Psoas muscle (tissue), 8 donors: ENCODE measurements around the gene TENM3. TPM values are rescaled to one million over a fixed set of nuclear protein-coding genes. Genes with fewer than 3 reads are reported as not detected.

Experiments used
- ATAC-seq, 4 donors: fragments of 200-7000 bp; cut with Tn5 transposase; one replicate each; pipeline ENCODE4 v1.9.1; 2020; ENCODE audit warnings: moderate library complexity in 3 of 4, mild to moderate bottlenecking in 2 of 4
- DNase-seq, 2 donors: peaks; one replicate each; pipeline ENCODE4 v3.0.0-alpha.2; 2020
- H3K27ac ChIP-seq: fragments of 200-600 bp; one replicate; pipeline ENCODE4 v1.8.0; 2022
- H3K27me3 ChIP-seq, 3 donors: fragments of 200-600 bp in 1 of 3; one replicate each; pipeline versions ENCODE4 v1.6.1 to v1.8.0; 2013 to 2022; ENCODE audit warnings: low read length in 2 of 3, mild to moderate bottlenecking in 2 of 3, moderate library complexity in 1 of 3; ENCODE audit not compliant: insufficient read depth in 3 of 3
- H3K36me3 ChIP-seq, 2 donors: fragments of 200-600 bp in 1 of 2; one replicate each; pipeline versions ENCODE4 v1.6.1 to v1.8.0; 2013 to 2022; ENCODE audit warnings: low read depth in 1 of 2, mild to moderate bottlenecking in 1 of 2, moderate library complexity in 1 of 2; ENCODE audit not compliant: insufficient read depth in 1 of 2
- H3K4me1 ChIP-seq: fragments of 200-600 bp; one replicate; pipeline ENCODE4 v1.8.0; 2022
- H3K4me3 ChIP-seq: fragments of 200-600 bp; one replicate; pipeline ENCODE4 v1.8.0; 2022; ENCODE audit warnings: mild to moderate bottlenecking
- H3K9me3 ChIP-seq: fragments of 200-600 bp; one replicate; pipeline ENCODE4 v1.8.0; 2022
- CTCF ChIP-seq: fragments of 200-600 bp; IDR thresholded peaks from one replicate; pipeline ENCODE4 v1.8.0; 2022; ENCODE audit warnings: antibody characterized with exemption
- WGBS, 3 donors: extraction: QIAGEN DNeasy Blood & Tissue Kit; methylation state at CpG; one replicate each; pipeline versions ENCODE4 v1.1.6 to v1.1.7; 2013; 5-methylcytosine and 5-hydroxymethylcytosine counted together
- intact Hi-C, 2 donors: fragments of 100-400 bp; cut with DNase I; formaldehyde crosslinking; loops; one replicate each; pipeline versions ENCODE4 v1.11.0 to v1.14.2; 2022
- polyA plus RNA-seq, 3 donors: library from polyadenylated mRNA; stranded (reverse); fragments of 200-250 nt; gene quantifications; one replicate each; pipeline ENCODE4 v1.2.3, GENCODE V29; 2013
- total RNA-seq, 4 donors: library from RNA; stranded (reverse); fragmentation: NEBNext Ultra II Directional in 2 of 4; extraction: Animal tissue kit (Norgen Biotek cat#: 25700) in 2 of 4; gene quantifications; one replicate each; pipeline versions ENCODE4 v1.2.1 to v1.2.4, GENCODE V29; 2021 to 2023
- donor health status: healthy with polysubstance abuse.
- donor health status: DM: no; HTN: no; CAD: no; lungs with moderate emphysema.
- donor health status: Bipolar disorder and iron deficiency.
- donor health status: healthy.
- donor health status: DM: yes; HTN: yes; CAD: no.
- donor health status: DM: no; HTN: no; CAD: no.
- donor health status: DM: no; HTN: no; CAD: no.
- donor health status: DM: yes; HTN: yes; CAD: no.

The TENM3 gene
- total and polyA plus RNA-seq, 7 donors = 0.48 to 11.6 (median 5.3) TPM

- Histone ChIP-seq H3K4me1 (no peaks in the 10 kb centered on the region), H3K9me3 (no peaks in the 10 kb centered on the region), H3K27ac (no peak overlapping the region), H3K27me3 (no peaks in the 10 kb centered on the region), H3K36me3 (peaks cover 0 to 6% of the 10 kb centered on the region in 2 donors), H3K4me3 (no peak overlapping the region)
- intact Hi-C loops = loop anchor here in 1 of 2 donors (10.0 kb wide), 2 partner anchors 1498 to 1658 kb away; no protein-coding TSS in a partner anchor
- no peak for ATAC-seq
- DNase-seq = no peak
- WGBS, 3 donors = 79 to 81% (median 79%) methylated on average over 6 of the region's 6 CpGs
- no peak for TF ChIP-seq CTCF
Observed at GRCh38 chr4:182803235-182803634, 560.0 kb downstream of the TENM3 start.

- H3K4me3 ChIP-seq = no peak overlapping the region
- H3K27ac ChIP-seq = no peak overlapping the region
- no peaks in the 10 kb centered on the region for H3K4me1 ChIP-seq
- H3K9me3 ChIP-seq = no peaks in the 10 kb centered on the region
- WGBS, 3 donors = 51 to 72% (median 58%) methylated on average over 8 of the region's 8 CpGs
- no peaks in the 10 kb centered on the region for H3K27me3 ChIP-seq
- intact Hi-C loops = loop anchor here in 1 of 2 donors (10.0 kb wide), 2 partner anchors 1499 to 1659 kb away; no protein-coding TSS in a partner anchor
- H3K36me3 ChIP-seq = peaks cover 0 to 6% of the 10 kb centered on the region in 2 donors
- DNase-seq (no peak), ATAC-seq (no peak)
- TF ChIP-seq CTCF = no peak
Observed at GRCh38 chr4:182804131-182804530, 560.9 kb downstream of the TENM3 start.

GRCh38 chr4:182805321-182805720 lies 562.1 kb downstream of the TENM3 start:
- ATAC-seq (no peak), DNase-seq (no peak)
- Histone ChIP-seq H3K9me3 (no peaks in the 10 kb centered on the region), H3K27me3 (no peaks in the 10 kb centered on the region), H3K27ac (no peak overlapping the region), H3K4me3 (no peak overlapping the region), H3K4me1 (no peaks in the 10 kb centered on the region), H3K36me3 (peaks cover 0 to 3% of the 10 kb centered on the region in 2 donors)
- WGBS, 3 donors = 73 to 76% (median 75%) methylated on average over 9 of the region's 9 CpGs
- intact Hi-C loops = loop anchor here (5.0 to 10.0 kb wide), 3 partner anchors 328 to 1661 kb away; no protein-coding TSS in a partner anchor
- TF ChIP-seq CTCF = no peak

- TF ChIP-seq CTCF = no peak
- H3K4me3 ChIP-seq = no peak overlapping the region
- H3K27me3 ChIP-seq = no peaks in the 10 kb centered on the region
- no peak for DNase-seq
- no peaks in the 10 kb centered on the region for H3K4me1 ChIP-seq
- no peak for ATAC-seq
- intact Hi-C loops = loop anchor here (5.0 to 10.0 kb wide), 3 partner anchors 328 to 1661 kb away; no protein-coding TSS in a partner anchor
- H3K36me3 ChIP-seq = no peaks in the 10 kb centered on the region
- no peaks in the 10 kb centered on the region for H3K9me3 ChIP-seq
- no peak overlapping the region for H3K27ac ChIP-seq
- 38 to 59% (median 57%) methylated on average over 11 to 13 of the region's 13 CpGs for WGBS, 3 donors
Observed at GRCh38 chr4:182805750-182806149, 562.5 kb downstream of the TENM3 start.
